ENCODE data around the gene ADAMTS10. TPM values are rescaled to one million over a fixed set of nuclear protein-coding genes. Genes with fewer than 3 reads are reported as not detected.

The ADAMTS10 gene
- total and polyA plus RNA-seq, 11 donors = 4.3 to 14.7 (median 7.4) TPM

DNA sequence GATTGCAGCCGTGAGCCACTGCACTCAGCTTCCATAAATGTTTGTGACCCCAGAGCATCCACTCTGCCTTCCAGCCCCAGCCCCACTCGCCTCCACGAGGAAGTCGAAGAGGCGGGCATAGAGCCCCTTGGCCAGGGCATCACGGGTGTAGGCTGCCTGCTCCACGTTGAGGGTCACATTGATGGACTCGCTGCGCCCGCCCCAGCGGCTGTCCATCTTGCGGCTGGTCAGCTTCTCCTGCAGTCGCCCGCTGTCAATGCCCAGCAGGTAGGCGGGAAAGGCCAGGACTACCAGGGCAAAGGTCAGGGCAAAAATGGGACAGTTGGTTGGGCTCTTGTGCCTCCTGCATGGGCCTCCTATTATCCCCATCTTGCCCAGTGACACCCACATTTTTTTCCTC is 60.4 kb downstream of the ADAMTS10 start:
- peaks cover 0 to 79% (median 0%) of the 10 kb centered on the region in 9 donors for H3K36me3 ChIP-seq
- 91 to 97% (median 95%) methylated on average over 13 to 15 of the region's 15 CpGs for WGBS, 4 donors
- ATAC-seq (no peak), DNase-seq (no peak)
- no peaks in the 10 kb centered on the region for H3K4me1 ChIP-seq
- H3K4me3 ChIP-seq = no peak overlapping the region
- intact Hi-C loops (cut with DNase I) = no loop called here
- H3K27me3 ChIP-seq = no peaks in the 10 kb centered on the region
- H3K9me3 ChIP-seq = no peaks in the 10 kb centered on the region
- TF ChIP-seq POLR2A (IDR thresholded peaks at IDR 0.05) = no peak
- TF ChIP-seq, protein P1, sequence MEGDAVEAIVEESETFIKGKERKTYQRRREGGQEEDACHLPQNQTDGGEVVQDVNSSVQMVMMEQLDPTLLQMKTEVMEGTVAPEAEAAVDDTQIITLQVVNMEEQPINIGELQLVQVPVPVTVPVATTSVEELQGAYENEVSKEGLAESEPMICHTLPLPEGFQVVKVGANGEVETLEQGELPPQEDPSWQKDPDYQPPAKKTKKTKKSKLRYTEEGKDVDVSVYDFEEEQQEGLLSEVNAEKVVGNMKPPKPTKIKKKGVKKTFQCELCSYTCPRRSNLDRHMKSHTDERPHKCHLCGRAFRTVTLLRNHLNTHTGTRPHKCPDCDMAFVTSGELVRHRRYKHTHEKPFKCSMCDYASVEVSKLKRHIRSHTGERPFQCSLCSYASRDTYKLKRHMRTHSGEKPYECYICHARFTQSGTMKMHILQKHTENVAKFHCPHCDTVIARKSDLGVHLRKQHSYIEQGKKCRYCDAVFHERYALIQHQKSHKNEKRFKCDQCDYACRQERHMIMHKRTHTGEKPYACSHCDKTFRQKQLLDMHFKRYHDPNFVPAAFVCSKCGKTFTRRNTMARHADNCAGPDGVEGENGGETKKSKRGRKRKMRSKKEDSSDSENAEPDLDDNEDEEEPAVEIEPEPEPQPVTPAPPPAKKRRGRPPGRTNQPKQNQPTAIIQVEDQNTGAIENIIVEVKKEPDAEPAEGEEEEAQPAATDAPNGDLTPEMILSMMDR (IDR thresholded peaks at IDR 0.05) = no peak
- no peak overlapping the region for H3K27ac ChIP-seq

DNA sequence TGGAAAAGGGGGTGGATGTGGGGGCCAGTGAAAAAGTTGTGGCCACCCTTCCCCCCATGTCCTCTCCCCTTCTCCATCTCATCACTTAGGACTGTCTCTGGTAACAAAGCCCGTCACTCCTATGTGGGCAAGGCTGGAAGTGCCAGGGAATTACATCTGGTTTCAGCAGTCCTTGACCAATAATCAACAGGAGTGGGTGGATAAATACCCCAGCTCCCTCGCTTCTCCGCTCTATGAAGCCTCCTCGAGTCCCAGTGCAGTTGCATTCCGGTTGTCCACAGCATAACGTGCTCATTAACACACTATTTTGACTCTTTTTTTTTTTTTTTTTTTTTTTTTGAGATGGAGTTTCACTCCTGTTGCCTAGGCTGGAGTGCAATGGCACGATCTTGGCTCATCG is 64.8 kb downstream of the ADAMTS10 start:
- H3K27ac ChIP-seq = no peak overlapping the region
- H3K36me3 ChIP-seq = peaks cover 0 to 55% (median 0%) of the 10 kb centered on the region in 9 donors
- peaks cover 0 to 2% (median 0%) of the 10 kb centered on the region in 12 donors for H3K4me1 ChIP-seq
- intact Hi-C loops (cut with DNase I) = no loop called here
- no peaks in the 10 kb centered on the region for H3K9me3 ChIP-seq
- no peak overlapping the region for H3K4me3 ChIP-seq
- ATAC-seq (no peak), DNase-seq (no peak)
- WGBS, 4 donors = 95 to 99% (median 97%) methylated on average over 8 of the region's 8 CpGs
- no peaks in the 10 kb centered on the region for H3K27me3 ChIP-seq
- TF ChIP-seq, protein P1 (IDR thresholded peaks at IDR 0.05) = no peak
- TF ChIP-seq POLR2A (IDR thresholded peaks at IDR 0.05) = no peak

DNA sequence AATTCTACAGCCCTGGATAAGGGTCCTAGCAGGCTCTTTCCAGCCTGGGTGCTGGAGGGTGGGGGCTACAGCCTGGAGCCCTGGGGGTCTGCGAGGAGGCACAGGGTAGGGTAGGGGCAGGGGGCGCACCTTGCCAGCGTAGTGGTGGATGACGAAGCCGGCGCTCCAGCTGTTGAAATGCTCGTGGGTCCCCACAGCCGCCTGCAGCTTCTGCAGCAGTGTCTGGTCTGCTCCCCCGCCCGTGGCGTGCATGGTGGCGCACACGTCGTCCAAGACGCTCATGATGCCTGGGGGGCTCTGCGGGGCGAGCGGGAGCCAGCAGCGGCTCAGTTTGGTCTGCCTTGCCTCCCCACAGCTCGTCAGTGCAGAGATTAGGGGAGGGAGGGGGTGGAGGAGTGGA is 66.3 kb downstream of the ADAMTS10 start:
- H3K9me3 ChIP-seq = no peaks in the 10 kb centered on the region
- H3K4me3 ChIP-seq = no peak overlapping the region
- intact Hi-C loops (cut with DNase I) = no loop called here
- TF ChIP-seq, protein P1 (IDR thresholded peaks at IDR 0.05) = no peak
- no peak for TF ChIP-seq POLR2A (IDR thresholded peaks at IDR 0.05)
- no peak for DNase-seq
- H3K4me1 ChIP-seq = peaks cover 0 to 5% (median 0%) of the 10 kb centered on the region in 12 donors
- peaks cover 0 to 55% (median 0%) of the 10 kb centered on the region in 9 donors for H3K36me3 ChIP-seq
- no peak overlapping the region for H3K27ac ChIP-seq
- ATAC-seq = no peak
- WGBS, 4 donors = 93 to 96% (median 95%) methylated on average over 18 to 20 of the region's 20 CpGs
- no peaks in the 10 kb centered on the region for H3K27me3 ChIP-seq

DNA sequence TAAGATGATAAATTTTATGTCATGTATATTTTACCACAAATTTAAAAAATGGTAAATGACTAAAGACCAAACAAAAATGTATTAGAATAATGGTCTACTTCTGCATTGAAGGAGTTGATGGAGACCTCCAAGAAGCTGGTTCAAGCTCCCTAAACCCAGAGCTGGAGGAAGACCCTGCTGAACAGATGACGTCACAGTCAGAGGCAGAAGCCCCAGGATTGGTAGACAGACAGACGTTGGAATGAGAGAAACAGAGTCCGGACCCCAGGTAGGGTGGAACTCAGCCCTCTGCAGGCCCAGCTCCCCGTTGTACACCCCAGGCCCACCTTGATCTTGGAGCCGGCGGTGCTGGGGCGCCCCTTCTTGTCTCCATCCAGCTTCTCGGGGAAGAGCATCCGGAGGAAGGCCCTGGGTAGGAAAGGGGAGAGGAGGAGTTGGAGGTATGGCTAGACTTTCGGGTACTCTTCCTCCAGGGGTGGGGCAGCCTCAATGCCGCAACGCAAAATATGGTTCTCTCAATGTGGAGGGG is 70.8 kb downstream of the ADAMTS10 start:
- intact Hi-C loops (cut with DNase I) = no loop called here
- peaks cover 0 to 5% (median 0%) of the 10 kb centered on the region in 12 donors for H3K4me1 ChIP-seq
- peaks cover 0 to 60% (median 0%) of the 10 kb centered on the region in 9 donors for H3K36me3 ChIP-seq
- H3K4me3 ChIP-seq = no peak overlapping the region
- no peak overlapping the region for H3K27ac ChIP-seq
- ATAC-seq = no peak
- TF ChIP-seq, protein P1 (IDR thresholded peaks at IDR 0.05) = no peak
- no peak for TF ChIP-seq POLR2A (IDR thresholded peaks at IDR 0.05)
- 84 to 95% (median 93%) methylated on average over 12 of the region's 12 CpGs for WGBS, 4 donors
- no peaks in the 10 kb centered on the region for H3K9me3 ChIP-seq
- DNase-seq = no peak
- H3K27me3 ChIP-seq = no peaks in the 10 kb centered on the region

Measured in heart left ventricle (tissue), 16 donors.